NCI-H82 treated with DMSO at 0.1 percent for 48 hours (cell line): ENCODE measurements around the gene PDXDC1.
"Not testable (repeated sequence)": the region's sequence is repeated elsewhere in the genome, so short reads cannot be mapped to it uniquely, and the experiment has no call there.

ENCODE experiments used
- DNase-seq: peaks from one replicate; lab custom pipeline; 2025; ENCODE audit not compliant: unreplicated experiment; lab: John Stamatoyannopoulos, UW

Gene PDXDC1

GRCh38 chr16:15015671-15016070, 40.8 kb downstream of the PDXDC1 start:
- DNase-seq, result not testable (repeated sequence)

DNA sequence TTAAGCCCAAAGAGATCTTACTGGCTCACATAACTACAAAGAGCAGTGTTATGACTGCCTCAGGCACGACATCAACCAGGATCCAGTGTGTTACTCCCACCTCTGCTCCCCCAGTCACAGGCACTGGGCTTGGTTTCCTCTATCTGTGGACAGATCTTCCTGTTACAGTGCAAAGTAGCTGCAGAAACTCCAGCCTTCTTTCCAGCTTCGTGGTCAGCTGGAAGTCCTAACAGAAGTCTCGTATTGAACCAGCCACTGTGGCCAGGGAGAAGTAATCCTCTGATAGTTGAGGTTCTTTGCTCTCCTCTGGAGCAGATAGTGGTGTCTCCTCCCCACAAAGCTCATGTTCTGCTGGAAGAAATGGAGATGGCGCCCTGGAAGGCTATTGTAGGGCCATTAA, 41.5 kb downstream of the PDXDC1 start:
- DNase-seq, result not testable (repeated sequence)

DNA sequence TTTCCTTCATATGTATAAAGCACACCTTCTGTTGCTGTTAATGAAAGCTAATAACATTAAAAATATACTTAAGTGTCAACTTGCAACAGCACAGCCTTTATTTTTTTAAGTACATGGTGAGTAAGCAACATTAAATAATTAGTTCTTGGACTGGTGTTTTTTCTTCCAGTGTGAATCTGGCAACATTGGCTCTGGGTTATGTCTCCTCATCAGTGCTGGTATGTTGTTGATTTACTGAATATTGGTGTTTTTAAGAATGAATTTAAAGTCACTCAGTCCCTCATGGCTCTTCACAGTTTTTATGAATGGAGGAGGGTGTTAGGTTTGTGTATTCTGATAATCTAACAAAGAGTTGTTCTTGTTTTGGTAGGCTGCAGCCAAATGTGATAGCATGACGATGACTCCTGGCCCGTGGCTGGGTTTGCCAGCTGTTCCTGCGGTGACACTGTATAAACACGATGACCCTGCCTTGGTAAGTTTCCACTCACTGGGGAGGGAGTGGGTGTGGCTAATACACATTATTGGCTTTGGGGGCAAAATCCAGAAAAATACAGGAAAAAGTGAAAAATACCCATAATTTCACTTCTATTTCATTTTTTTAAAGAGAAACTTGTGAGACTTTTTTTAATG, 42.2 kb downstream of the PDXDC1 start:
- DNase-seq, result not testable (repeated sequence)

DNA sequence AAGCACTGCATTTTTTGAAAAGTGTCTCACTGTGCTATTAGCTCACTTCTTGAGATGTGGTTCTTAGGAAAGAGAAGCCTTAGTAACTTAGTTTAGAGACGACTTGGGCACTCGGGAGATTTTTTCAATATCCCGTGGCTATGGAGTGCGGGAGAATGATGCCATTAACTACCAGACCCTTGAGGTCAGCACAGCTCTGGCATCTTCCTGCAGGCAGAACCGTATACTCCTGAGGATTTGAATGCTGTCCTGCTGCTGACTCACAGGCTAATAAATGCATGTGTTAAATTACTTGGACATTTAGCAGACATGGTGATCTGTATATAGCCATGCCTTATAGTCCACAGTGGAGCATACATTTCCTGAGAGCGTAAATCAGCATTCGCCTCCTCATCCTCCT, 46.6 kb downstream of the PDXDC1 start:
- DNase-seq, result not testable (repeated sequence)

GRCh38 chr16:15022194-15022593, 47.4 kb downstream of the PDXDC1 start:
- DNase-seq, result peak; percentile 31

GRCh38 chr16:15023381-15024077, 48.7 kb downstream of the PDXDC1 start:
- DNase-seq, result not testable (repeated sequence)

GRCh38 chr16:15024858-15025199, 50.0 kb downstream of the PDXDC1 start:
- not testable (repeated sequence) for DNase-seq

GRCh38 chr16:15025234-15025951, 50.6 kb downstream of the PDXDC1 start:
- DNase-seq, result not testable (repeated sequence)

GRCh38 chr16:15027051-15027450, 52.2 kb downstream of the PDXDC1 start:
- not testable (repeated sequence) for DNase-seq

DNA sequence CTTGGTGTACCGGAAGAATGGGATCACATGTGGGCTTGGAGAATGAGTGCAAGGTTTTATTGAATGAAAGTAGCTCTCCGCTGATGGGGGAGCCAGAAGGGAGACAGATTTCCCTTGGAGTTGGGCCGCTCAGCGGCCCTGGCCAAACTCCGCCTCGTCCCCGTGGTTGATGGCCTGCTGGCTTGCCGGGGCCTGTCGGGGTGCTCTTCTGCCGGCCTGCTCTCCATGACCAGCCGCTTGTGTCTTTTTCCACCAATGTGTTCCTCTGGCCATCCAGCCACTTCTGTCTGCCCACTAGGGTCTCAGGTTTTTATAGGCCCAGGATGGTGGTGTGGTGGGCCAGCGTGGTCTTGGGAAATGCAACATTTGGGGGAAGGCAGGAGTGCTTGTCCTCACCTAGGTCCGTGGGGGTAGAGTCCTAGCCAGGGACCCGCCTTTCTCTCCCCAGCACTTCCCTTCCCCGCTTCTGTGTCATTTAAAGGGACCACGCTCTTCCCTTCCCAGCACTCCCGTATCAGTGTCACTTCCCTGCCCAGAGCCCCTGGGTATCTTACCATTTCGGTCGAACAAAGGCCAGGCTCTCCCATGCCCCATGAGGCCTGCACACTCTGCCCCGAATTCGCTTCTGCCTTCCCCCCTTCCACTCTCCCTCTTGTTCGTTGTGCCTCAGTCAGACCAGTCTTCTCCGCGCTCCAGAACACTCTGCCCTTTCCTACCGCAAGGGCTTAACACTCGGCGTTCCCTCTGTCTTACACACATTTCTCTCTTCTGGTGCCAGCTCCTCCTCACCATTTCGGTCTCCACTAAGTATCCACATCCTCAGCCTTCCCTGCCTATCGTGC, 52.9 kb downstream of the PDXDC1 start:
- not testable (repeated sequence) for DNase-seq

- not testable (repeated sequence) for DNase-seq
Measured at GRCh38 chr16:15028345-15028715, 53.5 kb downstream of the PDXDC1 start.

GRCh38 chr16:15028801-15029698, 54.2 kb downstream of the PDXDC1 start:
- DNase-seq, result not testable (repeated sequence)

DNA sequence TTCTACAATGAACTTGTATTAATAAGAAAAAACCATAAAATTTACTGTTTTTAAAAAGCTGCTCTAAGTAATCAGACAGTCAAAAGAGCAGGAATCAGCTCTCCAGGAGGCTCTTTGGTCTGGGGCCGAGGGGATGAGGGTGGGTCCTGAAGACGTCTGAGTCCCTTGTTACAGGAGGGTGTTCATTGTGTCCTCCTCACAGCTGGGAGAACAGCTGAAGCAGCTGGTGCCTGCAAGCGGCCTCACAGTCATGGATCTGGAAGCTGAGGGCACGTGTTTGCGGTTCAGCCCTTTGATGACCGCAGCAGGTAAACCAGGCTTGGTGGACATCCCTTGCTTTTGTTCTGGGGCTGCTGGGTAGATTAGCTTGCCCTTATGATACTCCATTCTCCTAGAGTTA, 54.9 kb downstream of the PDXDC1 start:
- DNase-seq, result not testable (repeated sequence)

DNA sequence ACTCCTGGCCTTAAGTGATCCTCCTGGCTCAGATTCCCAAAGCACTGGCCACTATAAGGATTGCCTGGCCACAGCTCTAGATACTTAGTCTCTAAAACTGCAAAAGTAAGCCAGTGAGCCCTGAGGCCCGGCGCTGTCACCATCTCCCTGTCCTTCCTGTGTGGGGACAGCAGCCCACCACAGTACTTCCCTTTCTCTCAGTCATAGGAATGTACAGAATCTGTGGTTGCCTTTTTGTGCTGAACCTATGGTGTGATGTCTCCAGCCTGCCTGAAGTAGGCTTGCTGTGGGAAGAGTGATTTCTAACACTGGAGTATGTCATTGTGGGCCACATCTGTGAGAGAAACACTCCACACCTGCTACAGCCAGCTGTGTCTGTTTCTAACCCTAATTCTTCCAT, 56.4 kb downstream of the PDXDC1 start:
- no peak for DNase-seq

GRCh38 chr16:15031586-15031985, 56.8 kb downstream of the PDXDC1 start:
- no peak for DNase-seq

DNA sequence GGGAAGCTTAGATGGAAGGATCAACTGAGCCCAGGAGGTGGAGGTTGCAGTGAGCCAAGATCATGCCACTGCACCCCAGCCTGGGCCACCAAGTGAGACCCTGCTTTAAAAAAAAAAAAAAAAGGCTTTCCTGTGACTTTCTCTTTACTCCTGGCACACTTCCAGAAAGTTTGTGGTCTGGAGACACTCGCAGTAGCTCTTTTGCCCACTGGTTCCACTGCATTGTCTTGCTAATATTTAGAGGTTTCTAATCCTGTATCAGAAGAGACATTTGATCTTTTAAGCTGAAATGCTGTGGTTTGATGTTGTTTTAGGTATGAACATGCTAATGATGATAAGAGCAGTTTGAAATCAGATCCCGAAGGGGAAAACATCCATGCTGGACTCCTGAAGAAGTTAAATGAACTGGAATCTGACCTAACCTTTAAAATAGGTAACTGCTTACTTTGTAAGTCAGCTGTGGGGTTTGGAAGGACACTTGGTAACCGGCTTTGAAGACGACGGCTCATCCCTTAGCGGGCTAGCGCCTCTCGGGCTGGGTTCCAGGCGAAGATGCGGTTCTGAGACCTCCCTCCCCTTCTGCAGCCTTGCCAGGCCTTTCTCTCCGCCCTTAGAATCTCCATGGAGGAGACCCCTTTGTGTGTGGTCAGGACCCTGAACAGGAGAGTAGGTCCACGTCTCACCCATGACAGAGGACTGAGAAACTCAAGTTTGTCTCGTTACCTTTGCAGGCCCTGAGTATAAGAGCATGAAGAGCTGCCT, 57.9 kb downstream of the PDXDC1 start:
- DNase-seq, result no peak

DNA sequence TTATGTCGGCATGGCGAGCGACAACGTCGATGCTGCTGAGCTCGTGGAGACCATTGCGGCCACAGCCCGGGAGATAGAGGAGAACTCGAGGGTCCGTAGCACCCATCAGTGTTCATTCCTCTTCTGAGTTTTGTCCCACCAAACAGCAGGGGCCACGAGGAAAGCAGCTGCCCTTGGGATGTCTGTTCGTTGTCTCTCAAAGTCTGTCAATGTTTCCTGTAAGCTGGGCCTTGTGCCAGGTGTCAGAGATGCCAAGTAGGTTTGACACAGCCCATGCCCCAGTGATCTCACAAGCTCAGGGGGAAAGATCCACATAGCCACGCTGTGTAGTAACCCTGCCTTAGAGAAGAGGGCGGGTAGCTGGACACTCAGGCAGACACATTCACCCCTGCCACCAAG, 58.5 kb downstream of the PDXDC1 start:
- DNase-seq, result no peak

GRCh38 chr16:15034266-15035162, 59.7 kb downstream of the PDXDC1 start:
- DNase-seq, result no peak
